Epidermal melanocyte (primary cell): ENCODE data around the gene PSMA7.
"Not testable (repeated sequence)": the region's sequence is repeated elsewhere in the genome, so short reads cannot be mapped to it uniquely, and the experiment has no call there.

Experiments used
- DNase-seq: peaks from one replicate; pipeline ENCODE4 v3.0.0; 2011; ENCODE audit warnings: low spot score; ENCODE audit not compliant: insufficient read length

PSMA7 gene

GRCh38 chr20:62120365-62120762 lies 22.8 kb downstream of the PSMA7 start:
- DNase-seq, result no peak

GRCh38 chr20:62119591-62120364 lies 23.4 kb downstream of the PSMA7 start:
- DNase-seq, result no peak

- DNase-seq, result no peak
These were observed 24.1 kb downstream of the PSMA7 start for GRCh38 chr20:62119115-62119514.

GRCh38 chr20:62118113-62119043 lies 24.8 kb downstream of the PSMA7 start:
- no peak for DNase-seq

- DNase-seq, result no peak
These were observed 25.5 kb downstream of the PSMA7 start for GRCh38 chr20:62117658-62118057.

- DNase-seq, result no peak
These were observed 25.9 kb downstream of the PSMA7 start for GRCh38 chr20:62117362-62117646.

- DNase-seq, result no peak
These were observed 26.4 kb downstream of the PSMA7 start for GRCh38 chr20:62116558-62117361.

- DNase-seq, result not testable (repeated sequence)
These were observed 27.3 kb downstream of the PSMA7 start for GRCh38 chr20:62115800-62116407.

- DNase-seq, result no peak
These were observed 28.3 kb downstream of the PSMA7 start for GRCh38 chr20:62114894-62115293.

- DNase-seq, result no peak
These were observed 30.8 kb downstream of the PSMA7 start for GRCh38 chr20:62112368-62112767.

GRCh38 chr20:62111148-62111547 lies 32.0 kb downstream of the PSMA7 start:
- no peak for DNase-seq

- DNase-seq, result no peak
These were observed 37.6 kb downstream of the PSMA7 start for GRCh38 chr20:62105592-62105991.

- DNase-seq, result no peak
These were observed 38.3 kb downstream of the PSMA7 start for GRCh38 chr20:62104791-62105345.

- no peak for DNase-seq
These were observed 38.9 kb downstream of the PSMA7 start for GRCh38 chr20:62104234-62104789.

GRCh38 chr20:62103508-62104233 lies 39.5 kb downstream of the PSMA7 start:
- no peak for DNase-seq

- DNase-seq, result no peak
These were observed 42.1 kb downstream of the PSMA7 start for GRCh38 chr20:62101078-62101477.

- no peak for DNase-seq
These were observed 45.2 kb downstream of the PSMA7 start for GRCh38 chr20:62097881-62098407.

GRCh38 chr20:62096421-62097380 lies 46.5 kb downstream of the PSMA7 start:
- no peak for DNase-seq

GRCh38 chr20:62089393-62089792 lies 53.8 kb downstream of the PSMA7 start:
- no peak for DNase-seq
